ENCODE data around the gene CAMTA1. TPM values are rescaled to one million over a fixed set of nuclear protein-coding genes. Genes with fewer than 3 reads are reported as not detected.

Gene CAMTA1
- polyA plus RNA-seq, 1 donor (not counting 4 experiments of a cell fraction or from before 2014, with no cell fraction given): 51.4 TPM

DNA sequence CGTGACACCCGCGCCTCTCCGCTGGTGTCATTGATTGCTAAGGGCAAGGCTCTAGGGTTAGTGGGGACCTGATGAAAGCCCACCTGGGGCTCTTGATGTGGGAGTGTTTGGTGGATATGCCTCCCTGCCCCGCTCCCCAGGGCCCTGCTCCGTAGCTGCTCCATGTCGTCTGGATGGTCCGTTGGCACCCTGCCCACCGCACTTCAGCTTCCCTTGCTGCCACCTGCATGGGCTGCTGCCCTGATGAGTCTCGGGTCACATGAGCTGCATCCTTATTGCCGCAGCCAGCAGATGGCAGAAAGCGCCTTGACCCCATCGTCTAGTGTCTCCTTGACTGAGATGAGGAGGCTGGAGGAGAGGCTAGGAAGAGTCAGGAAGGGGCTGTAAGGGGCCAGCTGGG lies 439.4 kb downstream of the CAMTA1 start:
- Histone ChIP-seq H3K36me3 (ENCODE audit: control insufficient read depth in 2 of 2, extremely low read depth in 1 of 2, insufficient read depth in 2 of 2, low read length in 2 of 2) (no peaks in the 10 kb centered on the region), H3K27ac (ENCODE audit: control insufficient read depth, insufficient read depth, low read length) (no peak overlapping the region), H3K27me3 (ENCODE audit: control insufficient read depth, extremely low read depth, insufficient read depth, low read length) (peaks cover 13% of the 10 kb centered on the region), H3K9me3 (ENCODE audit: control insufficient read depth, low read depth, low read length) (no peaks in the 10 kb centered on the region), H3K4me3 (ENCODE audit: control insufficient read depth in 2 of 3, extremely low read depth in 1 of 3, insufficient read depth in 2 of 3, low read depth in 1 of 3, low read length in 3 of 3) (no peak overlapping the region), H2AFZ (ENCODE audit: control insufficient read depth, low read length) (no peak overlapping the region), H3K9ac (ENCODE audit: control insufficient read depth, extremely low read depth, insufficient read depth, low read length) (no peak overlapping the region), H3K79me2 (ENCODE audit: control insufficient read depth, insufficient read depth, low read length) (no peaks in the 10 kb centered on the region), H3K4me2 (ENCODE audit: control insufficient read depth, extremely low read depth, insufficient read depth, low read depth, low read length) (no peak overlapping the region), H3K4me1 (ENCODE audit: control insufficient read depth, extremely low read depth, insufficient read depth, low read length) (no peaks in the 10 kb centered on the region), H4K20me1 (ENCODE audit: control insufficient read depth, extremely low read depth, insufficient read depth, low read length) (no peaks in the 10 kb centered on the region), H3K9me1 (ENCODE audit: control insufficient read depth, extremely low read depth, insufficient read depth, low read length) (no peaks in the 10 kb centered on the region)
- TF ChIP-seq, protein P1, sequence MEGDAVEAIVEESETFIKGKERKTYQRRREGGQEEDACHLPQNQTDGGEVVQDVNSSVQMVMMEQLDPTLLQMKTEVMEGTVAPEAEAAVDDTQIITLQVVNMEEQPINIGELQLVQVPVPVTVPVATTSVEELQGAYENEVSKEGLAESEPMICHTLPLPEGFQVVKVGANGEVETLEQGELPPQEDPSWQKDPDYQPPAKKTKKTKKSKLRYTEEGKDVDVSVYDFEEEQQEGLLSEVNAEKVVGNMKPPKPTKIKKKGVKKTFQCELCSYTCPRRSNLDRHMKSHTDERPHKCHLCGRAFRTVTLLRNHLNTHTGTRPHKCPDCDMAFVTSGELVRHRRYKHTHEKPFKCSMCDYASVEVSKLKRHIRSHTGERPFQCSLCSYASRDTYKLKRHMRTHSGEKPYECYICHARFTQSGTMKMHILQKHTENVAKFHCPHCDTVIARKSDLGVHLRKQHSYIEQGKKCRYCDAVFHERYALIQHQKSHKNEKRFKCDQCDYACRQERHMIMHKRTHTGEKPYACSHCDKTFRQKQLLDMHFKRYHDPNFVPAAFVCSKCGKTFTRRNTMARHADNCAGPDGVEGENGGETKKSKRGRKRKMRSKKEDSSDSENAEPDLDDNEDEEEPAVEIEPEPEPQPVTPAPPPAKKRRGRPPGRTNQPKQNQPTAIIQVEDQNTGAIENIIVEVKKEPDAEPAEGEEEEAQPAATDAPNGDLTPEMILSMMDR (optimal IDR thresholded peaks at IDR 0.05 in 1 of 3, IDR thresholded peaks at IDR 0.05 in 1 of 3, conservative IDR thresholded peaks at IDR 0.05 in 1 of 3; ENCODE audit: extremely low read depth in 1 of 3, insufficient read depth in 2 of 3, low read length in 3 of 3): peak in 2 of 3 experiments; percentile 38 to 74
- TF ChIP-seq EZH2 (IDR thresholded peaks at IDR 0.05; ENCODE audit: low read length): no peak
- FAIRE-seq: no peak
- dilution Hi-C loops (cut with MboI; ENCODE audit: extremely low pct_ligation_motif_present, low sequenced_read_pairs): no loop called here
- no peak for DNase-seq (ENCODE audit: low read depth, low spot score)

DNA sequence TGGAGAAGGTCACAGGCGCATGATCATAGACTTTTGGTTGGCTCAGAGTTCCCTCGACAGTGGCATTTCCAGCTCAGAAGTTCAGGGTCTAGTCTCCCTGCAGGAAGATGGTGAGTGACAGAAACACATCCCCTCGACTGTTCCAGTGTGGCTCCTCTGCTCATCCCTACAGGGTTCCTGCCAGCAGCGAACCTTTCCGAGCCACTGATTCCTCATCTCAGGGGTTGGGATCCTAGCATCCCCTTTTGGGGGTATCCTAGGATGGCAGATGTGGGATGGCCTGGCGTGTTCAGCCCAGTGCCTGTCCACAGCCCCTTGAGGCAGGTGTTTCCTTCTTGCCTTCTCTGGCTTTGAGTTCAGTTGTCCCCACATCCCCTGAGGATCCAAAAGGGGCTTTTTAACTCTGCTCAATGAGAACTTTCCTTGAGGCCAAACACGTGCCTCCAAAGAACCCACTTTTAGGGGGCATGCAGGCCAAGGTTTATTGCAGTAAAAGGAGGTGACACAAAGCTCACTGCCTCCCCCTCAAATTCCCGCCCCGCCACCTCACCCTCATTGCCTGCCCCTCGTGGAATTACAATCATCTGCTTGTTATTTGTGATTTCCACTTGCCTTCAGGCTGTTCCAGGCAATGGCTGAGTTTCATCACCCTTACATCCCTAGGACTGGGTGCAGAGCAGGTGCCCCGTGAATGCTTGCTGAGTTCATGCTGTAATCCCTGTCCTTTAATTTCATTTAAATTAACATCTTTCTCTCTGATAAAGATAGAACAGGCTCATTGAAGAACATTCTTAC lies 440.7 kb downstream of the CAMTA1 start:
- no peaks in the 10 kb centered on the region for H3K36me3 ChIP-seq (ENCODE audit: control insufficient read depth in 2 of 2, extremely low read depth in 1 of 2, insufficient read depth in 2 of 2, low read length in 2 of 2)
- H3K4me2 ChIP-seq (ENCODE audit: control insufficient read depth, extremely low read depth, insufficient read depth, low read depth, low read length): no peak overlapping the region
- no peaks in the 10 kb centered on the region for H3K4me1 ChIP-seq (ENCODE audit: control insufficient read depth, extremely low read depth, insufficient read depth, low read length)
- TF ChIP-seq, protein P1 (optimal IDR thresholded peaks at IDR 0.05 in 1 of 3, IDR thresholded peaks at IDR 0.05 in 1 of 3, conservative IDR thresholded peaks at IDR 0.05 in 1 of 3; ENCODE audit: extremely low read depth in 1 of 3, insufficient read depth in 2 of 3, low read length in 3 of 3): no peak
- TF ChIP-seq EZH2 (IDR thresholded peaks at IDR 0.05; ENCODE audit: low read length): no peak
- no peak overlapping the region for H3K27ac ChIP-seq (ENCODE audit: control insufficient read depth, insufficient read depth, low read length)
- FAIRE-seq: no peak
- no peaks in the 10 kb centered on the region for H3K79me2 ChIP-seq (ENCODE audit: control insufficient read depth, insufficient read depth, low read length)
- dilution Hi-C loops (cut with MboI; ENCODE audit: extremely low pct_ligation_motif_present, low sequenced_read_pairs): no loop called here
- H3K4me3 ChIP-seq (ENCODE audit: control insufficient read depth in 2 of 3, extremely low read depth in 1 of 3, insufficient read depth in 2 of 3, low read depth in 1 of 3, low read length in 3 of 3): no peak overlapping the region
- no peaks in the 10 kb centered on the region for H3K9me1 ChIP-seq (ENCODE audit: control insufficient read depth, extremely low read depth, insufficient read depth, low read length)
- no peaks in the 10 kb centered on the region for H3K9me3 ChIP-seq (ENCODE audit: control insufficient read depth, low read depth, low read length)
- DNase-seq (ENCODE audit: low read depth, low spot score): no peak
- H3K27me3 ChIP-seq (ENCODE audit: control insufficient read depth, extremely low read depth, insufficient read depth, low read length): peaks cover 18% of the 10 kb centered on the region
- no peak overlapping the region for H2AFZ ChIP-seq (ENCODE audit: control insufficient read depth, low read length)
- H4K20me1 ChIP-seq (ENCODE audit: control insufficient read depth, extremely low read depth, insufficient read depth, low read length): no peaks in the 10 kb centered on the region
- no peak overlapping the region for H3K9ac ChIP-seq (ENCODE audit: control insufficient read depth, extremely low read depth, insufficient read depth, low read length)

All from keratinocyte (primary cell).